Heart left ventricle (tissue), 16 donors: Measurements from ENCODE around the gene RBX1. TPM values are rescaled to one million over a fixed set of nuclear protein-coding genes. Genes with fewer than 3 reads are reported as not detected.

Source experiments
- ATAC-seq, 4 donors: fragments of 200-7000 bp; cut with Tn5 transposase; one replicate each; pipeline ENCODE4 v1.9.1; 2020 to 2022; ENCODE audit warnings: moderate library complexity in 4 of 4, mild to moderate bottlenecking in 3 of 4, moderate number of reproducible peaks in 1 of 4
- DNase-seq, 5 donors: peaks; one replicate each; pipeline ENCODE4 v3.0.0-alpha.2; 2020
- H3K27ac ChIP-seq, 12 donors: fragments of 200-600 bp; sonication (generic) in 4 of 12; one replicate each; pipeline versions ENCODE4 v1.5.0 to v1.8.0; 2016 to 2022; ENCODE audit warnings: mild to moderate bottlenecking in 2 of 12
- H3K27me3 ChIP-seq, 9 donors: fragments of 200-600 bp; sonication (generic) in 2 of 9; one replicate each; pipeline versions ENCODE4 v1.5.1 to v1.8.0; 2016 to 2022; ENCODE audit warnings: mild to moderate bottlenecking in 3 of 9
- H3K36me3 ChIP-seq, 9 donors: fragments of 200-600 bp; sonication (generic) in 2 of 9; one replicate each; pipeline versions ENCODE4 v1.5.0 to v1.8.0; 2018 to 2022; ENCODE audit warnings: mild to moderate bottlenecking in 2 of 9
- H3K4me1 ChIP-seq, 12 donors: fragments of 200-600 bp; sonication (generic) in 4 of 12; one replicate each; pipeline versions ENCODE4 v1.5.0 to v1.8.0; 2016 to 2022; ENCODE audit warnings: mild to moderate bottlenecking in 3 of 12
- H3K4me3 ChIP-seq, 12 donors: fragments of 200-600 bp; sonication (generic) in 4 of 12; one replicate each; pipeline versions ENCODE4 v1.5.0 to v1.8.0; 2017 to 2022; ENCODE audit warnings: mild to moderate bottlenecking in 9 of 12, moderate library complexity in 4 of 12
- H3K9me3 ChIP-seq, 12 donors: fragments of 200-600 bp; sonication (generic) in 4 of 12; one replicate each; pipeline versions ENCODE4 v1.5.0 to v1.8.0; 2016 to 2022; ENCODE audit warnings: mild to moderate bottlenecking in 1 of 12
- CTCF ChIP-seq, 12 donors: fragments of 200-600 bp; sonication (generic) in 4 of 12; IDR thresholded peaks; one replicate each; pipeline versions ENCODE4 v1.5.0 to v1.8.0; 2018 to 2022; ENCODE audit warnings: antibody characterized with exemption in 12 of 12, mild to moderate bottlenecking in 5 of 12
- POLR2A ChIP-seq, 2 donors: fragments of 450-650 bp; IDR thresholded peaks; one replicate each; pipeline ENCODE4 v1.6.1; 2017; ENCODE audit warnings: antibody characterized with exemption in 2 of 2, mild to moderate bottlenecking in 2 of 2, moderate library complexity in 2 of 2
- WGBS, 4 donors: extraction: QIAGEN DNeasy Blood & Tissue Kit in 2 of 4; methylation state at CpG; one replicate each; pipeline versions ENCODE4 v1.1.5 to v1.1.7; 2013 to 2018; 5-methylcytosine and 5-hydroxymethylcytosine counted together
- intact Hi-C, 10 donors: fragments of 100-400 bp; cut with DNase I; formaldehyde crosslinking; loops; one replicate each; pipeline versions ENCODE4 v1.11.1 to v1.14.2; 2022
- long read RNA-seq, 3 donors: library from polyadenylated mRNA; unstranded; transcript quantifications; one replicate each; pipeline ENCODE4 v2.0.0, GENCODE V29; 2020 to 2021
- polyA plus RNA-seq, 2 donors: library from polyadenylated mRNA; stranded (reverse); fragments of 200-250 nt; gene quantifications; one replicate each; pipeline ENCODE4 v1.2.3, GENCODE V29; 2013
- total RNA-seq, 9 donors: library from RNA; depleted of rRNA in 2 of 9; stranded (reverse); fragments of >200 nt in 2 of 9; fragmentation: NEBNext Ultra II Directional in 3 of 9; extraction: Animal tissue kit (Norgen Biotek cat#: 25700) in 3 of 9; gene quantifications; one replicate each; pipeline versions ENCODE4 v1.1.0 to v1.2.4, GENCODE V29; 2016 to 2023
- donor health status: ischemic (EF 13 %, LVEDD 7.1; RV severe dilation, severe dysfunction).
- donor health status: healthy with polysubstance abuse.
- donor health status: DM: no; HTN: yes; CAD: no.
- donor health status: DM: no; HTN: no; CAD: no.
- donor health status: ischemic (EF 25% LVEDD 6.9; RV normal size, moderate dysfunction).
- donor health status: ischemic (EF 25% LVEDD 5.7; RV mildly dilated, moderate dysfunction).
- donor health status: healthy.
- donor health status: DM: yes; HTN: yes; CAD: no.
- donor health status: ischemic (EF 35%, LVEDD 5.7; RV mildly dilated, moderate dysfunction).
- donor health status: nonischemic (EF 11% LVEDD 7.7; RV severe dilation, severe dysfunction).
- donor health status: DM: yes; HTN: yes; CAD: no.
- donor health status: PGD.
- donor health status: ischemic (EF 29% LVEDD 5.4; RV normal size, mild dysfunction).
- donor health status: nonischemic (EF 23%, LVEDD 6.1; RV moderate dilation, normal function).

RBX1 gene
- 10 to 100 TPM; 44.1 to 76.2 (median 59.9) TPM for total RNA-seq
- polyA plus RNA-seq, result 100 to 1,000 TPM; 102 to 119 TPM
- long read RNA-seq, donor 1, transcript RBX1-201 (5 exons, 1,188 nt), result major isoform, 83 of 151 reads
- long read RNA-seq, donor 1, partial matches to known transcripts, result 60 of 151 reads
- long read RNA-seq, donor 1, other reads (novel, unspliced or antisense), result 4 of 151 reads
- long read RNA-seq, donor 2, transcript RBX1-201 (5 exons, 1,188 nt), result major isoform, 87 of 101 reads
- long read RNA-seq, donor 2, partial matches to known transcripts, result 4 of 101 reads
- long read RNA-seq, donor 2, other reads (novel, unspliced or antisense), result 9 of 101 reads
- long read RNA-seq, donor 3, transcript RBX1-201 (5 exons, 1,188 nt), result major isoform, 99 of 148 reads
- long read RNA-seq, donor 3, partial matches to known transcripts, result 39 of 148 reads
- long read RNA-seq, donor 3, other reads (novel, unspliced or antisense), result 7 of 148 reads

GRCh38 chr22:40950962-40951794 is at the start of gene RBX1:
Gene RBX1 (plus strand): TSS chr22:40951378. CDS start chr22:40951399, 21 bp downstream.
- 0 to 1% (median 0%) methylated on average over 15 to 86 of the region's 86 CpGs for WGBS, 4 donors
- no peaks in the 10 kb centered on the region for H3K27me3 ChIP-seq

GRCh38 chr22:40904101-40904500 is 47.1 kb upstream of the RBX1 start:
- no peak overlapping the region for H3K4me3 ChIP-seq
- ATAC-seq, result no peak
- peak overlapping the region in 1 of 12 donors; percentile 61 for H3K27ac ChIP-seq
- 82 to 96% (median 93%) methylated on average over 1 of the region's 1 CpG for WGBS, 4 donors
- H3K4me1 ChIP-seq, result peaks cover 0 to 12% (median 0%) of the 10 kb centered on the region in 12 donors
- no peaks in the 10 kb centered on the region for H3K27me3 ChIP-seq
- no peaks in the 10 kb centered on the region for H3K9me3 ChIP-seq
- intact Hi-C loops, result no loop called here
- peaks cover 0 to 47% (median 32%) of the 10 kb centered on the region in 9 donors for H3K36me3 ChIP-seq
- TF ChIP-seq CTCF (IDR thresholded peaks at IDR 0.05), result no peak
- no peak for TF ChIP-seq POLR2A (IDR thresholded peaks at IDR 0.05)
- DNase-seq, result no peak

More at GRCh38 chr22:40950962-40951794, at the start of gene RBX1:
- ATAC-seq (peak; percentile 95 to 97 (median 96)), DNase-seq (peak; percentile 98 to 99 (median 99))
- Histone ChIP-seq H3K27ac (peak within 1 kb of the TSS; percentile 81 to 99 (median 95)), H3K4me1 (peaks cover 0 to 37% (median 25%) of the 10 kb centered on the region in 12 donors), H3K36me3 (peaks cover 0 to 32% (median 29%) of the 10 kb centered on the region in 9 donors), H3K9me3 (no peaks in the 10 kb centered on the region), H3K4me3 (peak within 1 kb of the TSS; percentile 56 to 96 (median 84))
- intact Hi-C loops, result loop anchor here (1.0 to 5.0 kb wide), 6 partner anchors 70 to 141 kb away; partner anchors contain the start of gene EP300 (in 1 of the 10)
- TF ChIP-seq POLR2A (IDR thresholded peaks at IDR 0.05) (peak; percentile 42 to 80), CTCF (IDR thresholded peaks at IDR 0.05) (no peak)

DNA sequence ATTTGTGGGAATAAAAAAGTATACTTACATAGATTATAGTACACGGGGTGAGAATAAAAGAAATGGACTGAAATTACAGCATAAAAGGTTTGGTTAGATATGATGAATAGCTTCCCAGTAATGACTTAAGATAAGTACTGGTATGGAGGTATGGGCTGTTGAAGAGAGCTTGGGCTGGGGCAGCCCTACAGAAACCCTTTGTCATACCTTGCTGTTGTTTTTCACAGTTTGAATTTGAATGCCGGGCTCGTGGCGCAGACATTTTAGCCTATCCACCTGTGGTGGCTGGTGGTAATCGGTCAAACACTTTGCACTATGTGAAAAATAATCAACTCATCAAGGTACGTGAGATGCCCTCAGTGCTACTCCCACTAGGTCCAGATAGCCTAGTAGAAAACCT is 42.3 kb upstream of the RBX1 start:
- TF ChIP-seq POLR2A (IDR thresholded peaks at IDR 0.05), result no peak
- no peak for TF ChIP-seq CTCF (IDR thresholded peaks at IDR 0.05)
- DNase-seq (no peak), ATAC-seq (no peak)
- Histone ChIP-seq H3K4me1 (no peaks in the 10 kb centered on the region), H3K9me3 (no peaks in the 10 kb centered on the region), H3K36me3 (peaks cover 0 to 88% (median 69%) of the 10 kb centered on the region in 9 donors), H3K4me3 (no peak overlapping the region), H3K27me3 (no peaks in the 10 kb centered on the region), H3K27ac (no peak overlapping the region)
- intact Hi-C loops, result no loop called here
- 90 to 96% (median 94%) methylated on average over 6 of the region's 6 CpGs for WGBS, 4 donors
